Activated CD8-positive, alpha-beta memory T cell treated with anti-CD3 and anti-CD28 coated beads, Interleukin-2, amount 50 U/mL, for 1 hour (primary cell): Measurements from ENCODE around the gene SEC24D.

Experiments used
- DNase-seq: peaks from one replicate; pipeline ENCODE4 v3.0.0-alpha.2; 2020; ENCODE audit errors: extremely low read depth

Gene SEC24D

GRCh38 chr4:118845552-118846050 is 9.7 kb upstream of the SEC24D start:
- DNase-seq, result no peak

- DNase-seq, result no peak
Measured at GRCh38 chr4:118843237-118843636, 7.3 kb upstream of the SEC24D start.

- no peak for DNase-seq
Measured at GRCh38 chr4:118842055-118842454, 6.1 kb upstream of the SEC24D start.

- DNase-seq, result no peak
Measured at GRCh38 chr4:118839221-118839927, 3.4 kb upstream of the SEC24D start.

GRCh38 chr4:118837121-118837507 is 1.2 kb upstream of the SEC24D start:
- no peak for DNase-seq

GRCh38 chr4:118836301-118837120 is 585 bp upstream of the SEC24D start:
- DNase-seq, result peak; percentile 10

GRCh38 chr4:118834960-118835569 is 861 bp downstream of the SEC24D start:
- DNase-seq, result peak; percentile 12

- DNase-seq, result no peak
Measured at GRCh38 chr4:118834070-118834469, 1.9 kb downstream of the SEC24D start.

GRCh38 chr4:118833192-118833820 is 2.6 kb downstream of the SEC24D start:
- DNase-seq, result no peak

- DNase-seq, result no peak
Measured at GRCh38 chr4:118829107-118829506, 6.8 kb downstream of the SEC24D start.

GRCh38 chr4:118826723-118827444 is 9.0 kb downstream of the SEC24D start:
- no peak for DNase-seq

GRCh38 chr4:118825799-118826198 is 10.1 kb downstream of the SEC24D start:
- DNase-seq, result no peak

- DNase-seq, result no peak
Measured at GRCh38 chr4:118824141-118824540, 11.8 kb downstream of the SEC24D start.

- no peak for DNase-seq
Measured at GRCh38 chr4:118823471-118823870, 12.5 kb downstream of the SEC24D start.

- DNase-seq, result no peak
Measured at GRCh38 chr4:118821590-118822293, 14.2 kb downstream of the SEC24D start.

GRCh38 chr4:118817178-118817930 is 18.6 kb downstream of the SEC24D start:
- no peak for DNase-seq

- DNase-seq, result no peak
Measured at GRCh38 chr4:118816538-118817177, 19.3 kb downstream of the SEC24D start.

- DNase-seq, result no peak
Measured at GRCh38 chr4:118814891-118815290, 21.0 kb downstream of the SEC24D start.

- DNase-seq, result no peak
Measured at GRCh38 chr4:118814058-118814457, 21.9 kb downstream of the SEC24D start.

- DNase-seq, result no peak
Measured at GRCh38 chr4:118813561-118813960, 22.4 kb downstream of the SEC24D start.
